H1 (cell line): ENCODE results near the gene GAK. TPM values are rescaled to one million over a fixed set of nuclear protein-coding genes. Genes with fewer than 3 reads are reported as not detected.

ENCODE experiments used
- CTCF ChIA-PET: fragments of 300-600 bp; sonication (Branson Sonifier 250); formaldehyde crosslinking; loops from one replicate; lab custom pipeline; 2021; ENCODE audit not compliant: partially characterized antibody; lab: Charles Lee
- POLR2A ChIA-PET: fragments of 300-600 bp; sonication (Branson Sonifier 250); formaldehyde crosslinking; loops from one replicate; lab custom pipeline; 2021; ENCODE audit warnings: inconsistent platforms; ENCODE audit not compliant: partially characterized antibody; lab: Charles Lee
- DNase-seq, 2 experiments: peaks; one replicate each; pipeline versions ENCODE4 v3.0.0 to v3.0.0-alpha.2; 2010 to 2022; ENCODE audit warnings: low spot score in 2 of 2, low read depth in 1 of 2, mixed read lengths in 1 of 2
- FAIRE-seq: peaks from 2 replicates; lab custom pipeline; 2011; peaks lifted over from hg19 to GRCh38; lab: Jason Lieb, UNC
- H2AFZ ChIP-seq: 2 replicates; pipeline ENCODE4 v1.8.1; 2012; ENCODE audit warnings: low read length, inconsistent platforms
- H2AK5ac ChIP-seq: 2 replicates; pipeline ENCODE4 v1.6.1; 2013; ENCODE audit warnings: low read depth, low read length
- H2BK120ac ChIP-seq: replicated peaks from 2 replicates; pipeline ENCODE3; 2013; ENCODE audit warnings: low read depth, low read length, inconsistent platforms
- H2BK12ac ChIP-seq: 2 replicates; pipeline ENCODE4 v1.6.1; 2013; ENCODE audit warnings: low read depth, low read length
- H2BK15ac ChIP-seq: 2 replicates; pipeline ENCODE4 v1.6.1; 2013; ENCODE audit warnings: low read length
- H2BK20ac ChIP-seq: 2 replicates; pipeline ENCODE4 v1.6.1; 2013; ENCODE audit warnings: low read length
- H2BK5ac ChIP-seq: 2 replicates; pipeline ENCODE4 v1.6.1; 2013; ENCODE audit warnings: low read depth, low read length
- H3K14ac ChIP-seq: 2 replicates; pipeline ENCODE4 v1.6.1; 2013; ENCODE audit warnings: inconsistent platforms; ENCODE audit not compliant: insufficient read length
- H3K18ac ChIP-seq: 2 replicates; pipeline ENCODE4 v1.6.1; 2013; ENCODE audit warnings: low read length; ENCODE audit errors: extremely low read depth
- H3K23ac ChIP-seq: 2 replicates; pipeline ENCODE4 v1.6.1; 2013; ENCODE audit warnings: inconsistent platforms; ENCODE audit not compliant: insufficient read length
- H3K23me2 ChIP-seq: 2 replicates; pipeline ENCODE4 v1.6.1; 2013; ENCODE audit warnings: low read depth, low read length
- H3K27ac ChIP-seq: 2 replicates; pipeline ENCODE4 v1.6.1; 2011; ENCODE audit warnings: low read depth, low read length, inconsistent platforms
- H3K27me3 ChIP-seq, 4 experiments: replicated peaks in 1 of 4; 1 replicate in 1 of 4; 2 replicates in 3 of 4; pipeline versions ENCODE4 v1.6.1 to v1.8.1; 2011 to 2013; ENCODE audit warnings: low read length in 3 of 4, mild to moderate bottlenecking in 3 of 4, inconsistent platforms in 2 of 4, mixed read lengths in 2 of 4, moderate library complexity in 1 of 4; ENCODE audit not compliant: control insufficient read depth in 3 of 4, insufficient read depth in 3 of 4; ENCODE audit errors: extremely low read depth in 1 of 4
- H3K36me3 ChIP-seq, 4 experiments: 2 replicates each; pipeline versions ENCODE4 v1.6.1 to v1.8.1; 2011 to 2013; ENCODE audit warnings: mild to moderate bottlenecking in 4 of 4, low read length in 3 of 4, moderate library complexity in 2 of 4, control low read depth in 1 of 4, inconsistent platforms in 1 of 4; ENCODE audit not compliant: insufficient read depth in 4 of 4, control insufficient read depth in 2 of 4
- H3K4ac ChIP-seq: replicated peaks from 2 replicates; pipeline ENCODE3; 2013; ENCODE audit warnings: low read length, low read depth, mixed read lengths, inconsistent platforms; ENCODE audit not compliant: insufficient read length
- H3K4me1 ChIP-seq, 4 experiments: replicated peaks in 1 of 4; 1 replicate in 1 of 4; 2 replicates in 3 of 4; pipeline versions ENCODE4 v1.6.1 to v1.8.1; 2011 to 2013; ENCODE audit warnings: low read length in 3 of 4, inconsistent platforms in 2 of 4, mixed read lengths in 1 of 4; ENCODE audit not compliant: insufficient read depth in 4 of 4, control insufficient read depth in 3 of 4
- H3K4me2 ChIP-seq, 2 experiments: 2 replicates each; pipeline versions ENCODE4 v1.6.1 to v1.8.1; 2011 to 2013; ENCODE audit warnings: low read depth in 2 of 2, low read length in 2 of 2, control low read depth in 1 of 2, inconsistent platforms in 1 of 2, mild to moderate bottlenecking in 1 of 2; ENCODE audit not compliant: insufficient read depth in 1 of 2
- H3K4me3 ChIP-seq, 4 experiments: fragments of 200-600, 300-600 bp in 1 of 4; sonication (generic), shearing (Covaris generic), sonication (Bioruptor Twin) in 1 of 4; 2 replicates each; pipeline versions ENCODE4 v1.5.1 to v1.8.1; 2011 to 2016; ENCODE audit warnings: low read length in 4 of 4, low read depth in 3 of 4, control low read depth in 2 of 4, inconsistent platforms in 2 of 4, mild to moderate bottlenecking in 2 of 4, mixed read lengths in 1 of 4, moderate library complexity in 1 of 4; ENCODE audit not compliant: insufficient read depth in 2 of 4; ENCODE audit errors: extremely low read depth in 1 of 4
- H3K56ac ChIP-seq: replicated peaks from 2 replicates; pipeline ENCODE3; 2013; ENCODE audit warnings: low read depth, mild to moderate bottlenecking, mixed read lengths, low read length, inconsistent platforms; ENCODE audit not compliant: insufficient read length
- H3K79me1 ChIP-seq: 2 replicates; pipeline ENCODE4 v1.6.1; 2013; ENCODE audit warnings: low read depth, low read length, control low read depth
- H3K79me2 ChIP-seq, 2 experiments: 2 replicates each; pipeline versions ENCODE4 v1.6.1 to v1.8.1; 2012 to 2013; ENCODE audit warnings: low read length in 2 of 2, mild to moderate bottlenecking in 2 of 2, inconsistent platforms in 1 of 2; ENCODE audit not compliant: insufficient read depth in 2 of 2, control insufficient read depth in 1 of 2
- H3K9ac ChIP-seq, 4 experiments: replicated peaks in 1 of 4; 1 replicate in 1 of 4; 2 replicates in 3 of 4; pipeline versions ENCODE4 v1.6.1 to v1.8.1; 2011 to 2013; ENCODE audit warnings: low read depth in 3 of 4, low read length in 3 of 4, control low read depth in 2 of 4, mild to moderate bottlenecking in 2 of 4, moderate library complexity in 2 of 4, inconsistent platforms in 1 of 4; ENCODE audit errors: extremely low read depth in 1 of 4
- H3K9me3 ChIP-seq, 2 experiments: 2 replicates each; pipeline versions ENCODE4 v1.6.1 to v1.8.1; 2012 to 2013; ENCODE audit warnings: mild to moderate bottlenecking in 2 of 2, moderate library complexity in 2 of 2, control low read depth in 1 of 2, inconsistent platforms in 1 of 2, low read depth in 1 of 2, low read length in 1 of 2, mixed read lengths in 1 of 2; ENCODE audit not compliant: insufficient read depth in 2 of 2
- H4K20me1 ChIP-seq, 2 experiments: replicated peaks in 1 of 2; 2 replicates each; pipeline versions ENCODE3 to v1.8.1; 2011 to 2013; ENCODE audit warnings: inconsistent platforms in 2 of 2, low read length in 2 of 2, mild to moderate bottlenecking in 1 of 2; ENCODE audit not compliant: insufficient read depth in 2 of 2, control insufficient read depth in 1 of 2
- H4K5ac ChIP-seq: 2 replicates; pipeline ENCODE4 v1.6.1; 2013; ENCODE audit warnings: low read length, low read depth, mixed read lengths, inconsistent platforms; ENCODE audit not compliant: insufficient read length
- H4K8ac ChIP-seq: 2 replicates; pipeline ENCODE4 v1.8.0; 2013; ENCODE audit warnings: mild to moderate bottlenecking, moderate library complexity, low read length, inconsistent platforms; ENCODE audit not compliant: insufficient read depth; ENCODE audit errors: extremely low read depth
- H4K91ac ChIP-seq: replicated peaks from 2 replicates; pipeline ENCODE3; 2013; ENCODE audit warnings: low read length, mixed read lengths, inconsistent platforms; ENCODE audit not compliant: insufficient read length
- CREB1 ChIP-seq: IDR thresholded peaks from 2 replicates; pipeline ENCODE4 v1.6.1; 2012; ENCODE audit warnings: inconsistent platforms
- FOSL1 ChIP-seq: IDR thresholded peaks from 2 replicates; pipeline ENCODE4 v1.6.1; 2011; ENCODE audit warnings: mild to moderate bottlenecking, low read depth, low read length, moderate library complexity; ENCODE audit not compliant: insufficient read depth
- GABPA ChIP-seq: IDR thresholded peaks from 2 replicates; pipeline ENCODE4 v1.6.1; 2011; ENCODE audit warnings: mild to moderate bottlenecking, low read length, moderate library complexity, borderline replicate concordance; ENCODE audit not compliant: insufficient read depth
- SP2 ChIP-seq: IDR thresholded peaks from 2 replicates; pipeline ENCODE4 v1.6.1; 2012; ENCODE audit warnings: mild to moderate bottlenecking, low read length, inconsistent platforms
- WGBS, 2 experiments: shearing (Covaris generic) in 1 of 2; methylation state at CpG; one replicate each; pipeline versions ENCODE4 v1.1.6 to v1.1.7; 2013 to 2015; ENCODE audit warnings: low lambda C conversion rate in 2 of 2, mixed read lengths in 2 of 2, inconsistent platforms in 1 of 2, low coverage in 1 of 2, missing lambda C conversion rate in 1 of 2; ENCODE audit not compliant: insufficient replicate concordance in 2 of 2, insufficient coverage in 1 of 2, insufficient read length in 1 of 2; ENCODE audit errors: extremely low coverage in 1 of 2, missing lambda C conversion rate in 1 of 2; 5-methylcytosine and 5-hydroxymethylcytosine counted together
- polyA plus RNA-seq, 7 experiments: library from polyadenylated mRNA; depleted of rRNA in 3 of 7; stranded (reverse) in 5 of 7; unstranded in 2 of 7; fragments of >200 nt in 5 of 7; fragments of 200-250 nt in 2 of 7; gene quantifications; 1 replicate in 5 of 7; 2 replicates in 1 of 7; 4 replicates in 1 of 7; pipeline versions ENCODE4 v1.2.1 to v1.2.3, GENCODE V29; 2011 to 2013; ENCODE audit warnings: missing spikeins in 2 of 7, mixed read lengths in 2 of 7
- total RNA-seq: library from RNA; stranded (reverse); fragmentation: NEBNext Ultra II Directional; extraction: Animal tissue kit (Norgen Biotek cat#: 25700); gene quantifications from 2 replicates; pipeline ENCODE4 v1.2.1, GENCODE V29; 2021
- TF ChIP-seq, protein P1 (sequence below): IDR thresholded peaks from 2 replicates; pipeline ENCODE4 v1.6.1; 2012; ENCODE audit warnings: inconsistent platforms

GAK gene
- total and polyA plus RNA-seq, 2 of the 8 experiments (the other 6 are each of a cell fraction or from before 2014, with no cell fraction given) = 31.5 to 70.8 TPM

DNA sequence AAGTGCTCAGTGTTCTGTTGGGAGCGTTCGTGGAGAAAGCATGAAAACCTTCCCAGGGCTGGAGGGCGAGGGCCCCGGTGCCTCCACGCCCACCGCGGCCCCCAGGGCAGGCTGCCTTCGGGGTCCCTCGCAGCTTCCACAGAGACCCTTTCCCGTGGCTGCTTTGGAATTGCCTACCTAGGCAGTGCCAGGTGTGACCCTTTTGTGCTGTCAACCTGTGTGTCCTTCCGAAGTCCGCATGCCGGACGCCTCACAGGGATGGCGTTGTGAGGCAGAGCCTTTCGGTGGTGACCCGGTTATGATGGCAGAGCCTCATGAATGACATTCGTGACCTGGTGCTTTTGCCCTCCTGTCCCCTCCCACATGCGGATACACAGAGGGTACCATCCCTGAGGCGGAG, 17.5 kb upstream of the GAK start:
- DNase-seq (no peak), FAIRE-seq (no peak)
- CTCF ChIA-PET = interaction anchor here (1.2 kb wide), 1 partner anchor 17 kb away, joined by 4 read pairs; the partner anchor contains the start of genes GAK and TMEM175

More for the DNA sequence above, 17.5 kb upstream of the GAK start:
- H3K4me3 ChIP-seq = no peak overlapping the region
- H3K9me3 ChIP-seq = no peaks in the 10 kb centered on the region
- H2BK5ac ChIP-seq = no peak overlapping the region
- H3K14ac ChIP-seq = no peak overlapping the region
- H2BK120ac ChIP-seq = no peak overlapping the region
- H3K79me1 ChIP-seq = no peaks in the 10 kb centered on the region
- H3K36me3 ChIP-seq = no peaks in the 10 kb centered on the region
- H3K56ac ChIP-seq = no peak overlapping the region
- H3K4me2 ChIP-seq = no peak overlapping the region
- no peak overlapping the region for H4K8ac ChIP-seq
- no peak overlapping the region for H3K27ac ChIP-seq
- no peak overlapping the region for H4K5ac ChIP-seq
- 95% methylated on average over 19 of the region's 20 CpGs; no CpG with 5 or more reads in 1 of the 2 experiments for WGBS, 2 experiments
- H3K18ac ChIP-seq = no peak overlapping the region
- no peak overlapping the region for H2BK20ac ChIP-seq
- POLR2A ChIA-PET = interaction anchor here (0.6 to 1.6 kb wide), 3 partner anchors 9 to 17 kb away, joined by 3 to 4 read pairs (median 4); partner anchors contain the start of genes GAK and TMEM175
- H3K79me2 ChIP-seq = no peaks in the 10 kb centered on the region
- H4K91ac ChIP-seq = no peak overlapping the region
- TF ChIP-seq GABPA (no peak), CREB1 (no peak), FOSL1 (no peak), SP2 (no peak)
- TF ChIP-seq, protein P1, sequence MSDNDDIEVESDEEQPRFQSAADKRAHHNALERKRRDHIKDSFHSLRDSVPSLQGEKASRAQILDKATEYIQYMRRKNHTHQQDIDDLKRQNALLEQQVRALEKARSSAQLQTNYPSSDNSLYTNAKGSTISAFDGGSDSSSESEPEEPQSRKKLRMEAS = no peak
- H4K20me1 ChIP-seq = peaks cover 0 to 2% of the 10 kb centered on the region in 2 experiments
- peaks cover 6% of the 10 kb centered on the region; the same call in 1 of the 2 replicates for H3K23me2 ChIP-seq
- peaks cover 0 to 10% (median 6%) of the 10 kb centered on the region in 4 experiments; a peak in 4 of 7 replicates for H3K27me3 ChIP-seq
- no peak overlapping the region for H2BK15ac ChIP-seq
- H3K23ac ChIP-seq = no peak overlapping the region
- H3K9ac ChIP-seq = no peak overlapping the region
- no peak overlapping the region for H2AK5ac ChIP-seq
- H3K4me1 ChIP-seq = peaks cover 3 to 10% (median 8%) of the 10 kb centered on the region in 4 experiments
- no peak overlapping the region for H3K4ac ChIP-seq
- H2AFZ ChIP-seq = no peak overlapping the region
- no peak overlapping the region for H2BK12ac ChIP-seq
